Transverse colon (tissue), 4 donors: Measurements from ENCODE around the gene TIE1. TPM values are rescaled to one million over a fixed set of nuclear protein-coding genes. Genes with fewer than 3 reads are reported as not detected.
"Not testable (repeated sequence)": the region's sequence is repeated elsewhere in the genome, so short reads cannot be mapped to it uniquely, and the experiment has no call there.

Source experiments
- DNase-seq: peaks from one replicate; pipeline ENCODE4 v3.0.0-alpha.2; 2019
- H3K27ac ChIP-seq, 4 donors: fragments of 200-600 bp; sonication (generic); 2 replicates each; pipeline ENCODE4 v1.5.1; 2016 to 2018; ENCODE audit warnings: inconsistent platforms in 4 of 4
- H3K27me3 ChIP-seq: fragments of 200-600 bp; sonication (generic); 2 replicates; pipeline ENCODE4 v1.5.1; 2017; ENCODE audit warnings: inconsistent platforms
- H3K36me3 ChIP-seq, 4 donors: fragments of 200-600 bp; sonication (generic); 2 replicates each; pipeline ENCODE4 v1.5.1; 2017 to 2019; ENCODE audit warnings: inconsistent platforms in 4 of 4
- H3K4me1 ChIP-seq, 4 donors: fragments of 200-600 bp; sonication (generic); 2 replicates each; pipeline ENCODE4 v1.5.1; 2017 to 2020; ENCODE audit warnings: inconsistent platforms in 4 of 4
- H3K4me3 ChIP-seq, 4 donors: fragments of 200-600 bp; sonication (generic); 1 replicate in 1 of 4; 2 replicates in 3 of 4; pipeline versions ENCODE4 v1.5.1 to v1.6.1; 2017 to 2019; ENCODE audit warnings: inconsistent platforms in 4 of 4
- H3K9me3 ChIP-seq, 2 donors: fragments of 200-600 bp; sonication (generic); 2 replicates each; pipeline ENCODE4 v1.5.1; 2017 to 2019; ENCODE audit warnings: inconsistent platforms in 2 of 2
- EP300 ChIP-seq: sonication (generic); formaldehyde crosslinking; IDR thresholded peaks from one replicate; pipeline ENCODE4 v1.6.1; 2017; ENCODE audit warnings: antibody characterized with exemption, low read depth
- POLR2A ChIP-seq: fragments of 450-650 bp; IDR thresholded peaks from one replicate; pipeline ENCODE4 v1.6.1; 2016; ENCODE audit warnings: antibody characterized with exemption, mild to moderate bottlenecking, moderate library complexity
- POLR2AphosphoS5 ChIP-seq, 3 donors: sonication (generic); formaldehyde crosslinking; IDR thresholded peaks; one replicate each; pipeline ENCODE4 v1.6.1; 2016; ENCODE audit warnings: antibody characterized with exemption in 3 of 3
- WGBS, 2 donors: methylation state at CpG; one replicate each; pipeline ENCODE4 v1.1.5; 2018; ENCODE audit warnings: low coverage in 1 of 2; 5-methylcytosine and 5-hydroxymethylcytosine counted together
- in situ Hi-C, 4 donors: fragments of 200-750 bp; cut with MboI; loops; one replicate each; pipeline versions ENCODE4 v1.15.0 to v1.15.1; 2017; ENCODE audit warnings: low sequenced_read_pairs in 3 of 4, low pct_ligation_motif_present in 1 of 4, low pct_unique_long_range_greater_than_20kb in 1 of 4
- intact Hi-C: fragments of 100-400 bp; cut with DNase I; formaldehyde crosslinking; loops from one replicate; pipeline ENCODE4 v1.15.1; 2023; ENCODE audit warnings: low total_unique reads
- total RNA-seq, 4 donors: library from RNA; depleted of rRNA; stranded (reverse); fragments of >200 nt; gene quantifications; one replicate each; pipeline ENCODE4 v1.1.0, GENCODE V29; 2016
- TF ChIP-seq, protein P1 (sequence below), 5 experiments: fragments of 200-600 bp in 3 of 5; fragments of 450-650 bp in 2 of 5; sonication (generic) in 3 of 5; IDR thresholded peaks; 1 replicate in 2 of 5; 2 replicates in 3 of 5; pipeline ENCODE4 v1.5.1; 2016 to 2017; ENCODE audit warnings: antibody characterized with exemption in 5 of 5, inconsistent platforms in 3 of 5, mild to moderate bottlenecking in 2 of 5, moderate library complexity in 1 of 5

TIE1 gene
- total RNA-seq, 4 donors from 2014 or later: 2.4 to 7.8 (median 5.3) TPM

- peak within 1 kb of the TSS; percentile 93 to 96 (median 94) for H3K27ac ChIP-seq
- no peaks in the 10 kb centered on the region for H3K9me3 ChIP-seq
- no peaks in the 10 kb centered on the region for H3K27me3 ChIP-seq
- peak; percentile 94 for DNase-seq
- WGBS, 2 donors: 0% methylated on average over 22 of the region's 58 CpGs; no CpG with 5 or more reads in 1 of the 2 donors
- intact Hi-C loops (no loop called here), in situ Hi-C loops (no loop called here)
- peak within 1 kb of the TSS; percentile 56 to 75 (median 70) for H3K4me3 ChIP-seq
- peaks cover 0 to 14% (median 6%) of the 10 kb centered on the region in 4 donors for H3K36me3 ChIP-seq
- TF ChIP-seq POLR2A (peak; percentile 90), POLR2AphosphoS5 (IDR thresholded peaks at IDR 0.05) (peak; percentile 78 to 86 (median 84)), EP300 (no peak)
- TF ChIP-seq, protein P1, sequence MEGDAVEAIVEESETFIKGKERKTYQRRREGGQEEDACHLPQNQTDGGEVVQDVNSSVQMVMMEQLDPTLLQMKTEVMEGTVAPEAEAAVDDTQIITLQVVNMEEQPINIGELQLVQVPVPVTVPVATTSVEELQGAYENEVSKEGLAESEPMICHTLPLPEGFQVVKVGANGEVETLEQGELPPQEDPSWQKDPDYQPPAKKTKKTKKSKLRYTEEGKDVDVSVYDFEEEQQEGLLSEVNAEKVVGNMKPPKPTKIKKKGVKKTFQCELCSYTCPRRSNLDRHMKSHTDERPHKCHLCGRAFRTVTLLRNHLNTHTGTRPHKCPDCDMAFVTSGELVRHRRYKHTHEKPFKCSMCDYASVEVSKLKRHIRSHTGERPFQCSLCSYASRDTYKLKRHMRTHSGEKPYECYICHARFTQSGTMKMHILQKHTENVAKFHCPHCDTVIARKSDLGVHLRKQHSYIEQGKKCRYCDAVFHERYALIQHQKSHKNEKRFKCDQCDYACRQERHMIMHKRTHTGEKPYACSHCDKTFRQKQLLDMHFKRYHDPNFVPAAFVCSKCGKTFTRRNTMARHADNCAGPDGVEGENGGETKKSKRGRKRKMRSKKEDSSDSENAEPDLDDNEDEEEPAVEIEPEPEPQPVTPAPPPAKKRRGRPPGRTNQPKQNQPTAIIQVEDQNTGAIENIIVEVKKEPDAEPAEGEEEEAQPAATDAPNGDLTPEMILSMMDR (IDR thresholded peaks at IDR 0.05): no peak
- peaks cover 12 to 43% (median 26%) of the 10 kb centered on the region in 4 donors for H3K4me1 ChIP-seq
Observed at GRCh38 chr1:43367904-43368645, 67.3 kb downstream of the TIE1 start, which contains the start of gene ELOVL1. TSS of gene ELOVL1 (minus strand) at chr1:43368011. CDS start at chr1:43365609, 2,402 bp downstream.

GRCh38 chr1:43368646-43369020 is 67.9 kb downstream of the TIE1 start:
- WGBS, 2 donors: 15% methylated on average over 6 of the region's 6 CpGs; no CpG with 5 or more reads in 1 of the 2 donors
- no peak for DNase-seq
- peak overlapping the region; percentile 56 to 75 (median 70) for H3K4me3 ChIP-seq
- TF ChIP-seq POLR2A (no peak), POLR2AphosphoS5 (IDR thresholded peaks at IDR 0.05) (no peak), EP300 (no peak)
- TF ChIP-seq, protein P1 (IDR thresholded peaks at IDR 0.05): no peak
- H3K9me3 ChIP-seq: no peaks in the 10 kb centered on the region
- intact Hi-C loops: no loop called here
- H3K27ac ChIP-seq: peak overlapping the region; percentile 93 to 96 (median 94)
- H3K27me3 ChIP-seq: no peaks in the 10 kb centered on the region
- peaks cover 12 to 37% (median 29%) of the 10 kb centered on the region in 4 donors for H3K4me1 ChIP-seq
- in situ Hi-C loops: no loop called here
- H3K36me3 ChIP-seq: peaks cover 0 to 16% (median 3%) of the 10 kb centered on the region in 4 donors

- H3K27me3 ChIP-seq, H3K4me3 ChIP-seq, H3K27ac ChIP-seq, in situ Hi-C loops, H3K9me3 ChIP-seq, H3K36me3 ChIP-seq, DNase-seq, intact Hi-C loops: not testable (repeated sequence)
- 96 to 98% methylated on average over 5 to 6 of the region's 6 CpGs for WGBS, 2 donors
- peaks cover 12 to 33% (median 31%) of the 10 kb centered on the region in 4 donors for H3K4me1 ChIP-seq
Observed at GRCh38 chr1:43369779-43370178, 69.0 kb downstream of the TIE1 start.

- no peak overlapping the region for H3K4me3 ChIP-seq
- H3K4me1 ChIP-seq: peaks cover 12 to 30% (median 26%) of the 10 kb centered on the region in 4 donors
- no peak overlapping the region for H3K27ac ChIP-seq
- DNase-seq: no peak
- TF ChIP-seq, protein P1 (IDR thresholded peaks at IDR 0.05): no peak
- no peak for TF ChIP-seq POLR2A
- no peak for TF ChIP-seq EP300
- no peak for TF ChIP-seq POLR2AphosphoS5 (IDR thresholded peaks at IDR 0.05)
- in situ Hi-C loops (no loop called here), intact Hi-C loops (no loop called here)
- WGBS, 2 donors: 72 to 80% methylated on average over 3 to 4 of the region's 4 CpGs
- no peaks in the 10 kb centered on the region for H3K27me3 ChIP-seq
- no peaks in the 10 kb centered on the region for H3K9me3 ChIP-seq
- H3K36me3 ChIP-seq: peaks cover 0 to 4% (median 0%) of the 10 kb centered on the region in 4 donors
Observed at GRCh38 chr1:43370564-43370963, 69.8 kb downstream of the TIE1 start.
